PFSK-1 (cell line): Measurements from ENCODE around the gene CLASP1.

Experiments used
- FOXP2 ChIP-seq: optimal IDR thresholded peaks from 2 replicates; pipeline ENCODE3; 2011; ENCODE audit warnings: borderline replicate concordance, control low read depth, inconsistent platforms; ENCODE audit not compliant: insufficient read depth; ENCODE audit errors: extremely low read length, extremely low read depth
- POLR2AphosphoS5 ChIP-seq: IDR thresholded peaks from 2 replicates; pipeline ENCODE4 v1.6.1; 2012; ENCODE audit warnings: low read depth, mild to moderate bottlenecking, control low read depth, low read length, moderate library complexity
- SIN3A ChIP-seq: IDR thresholded peaks from 2 replicates; pipeline ENCODE4 v1.6.1; 2012; ENCODE audit warnings: mild to moderate bottlenecking, low read length, moderate library complexity, borderline replicate concordance; ENCODE audit not compliant: insufficient read depth
- TAF1 ChIP-seq: IDR thresholded peaks from 2 replicates; pipeline ENCODE4 v1.6.1; 2012; ENCODE audit warnings: low read length, control low read depth, borderline replicate concordance; ENCODE audit not compliant: insufficient read depth
- TF ChIP-seq, protein P1 (sequence below), 2 experiments: IDR thresholded peaks; 2 replicates each; pipeline versions ENCODE4 v1.6.1 to v1.8.0; 2011 to 2012; ENCODE audit warnings: low read depth in 2 of 2, low read length in 2 of 2, control low read depth in 1 of 2, inconsistent platforms in 1 of 2, mild to moderate bottlenecking in 1 of 2, moderate library complexity in 1 of 2; ENCODE audit not compliant: insufficient read depth in 1 of 2

The CLASP1 gene

DNA sequence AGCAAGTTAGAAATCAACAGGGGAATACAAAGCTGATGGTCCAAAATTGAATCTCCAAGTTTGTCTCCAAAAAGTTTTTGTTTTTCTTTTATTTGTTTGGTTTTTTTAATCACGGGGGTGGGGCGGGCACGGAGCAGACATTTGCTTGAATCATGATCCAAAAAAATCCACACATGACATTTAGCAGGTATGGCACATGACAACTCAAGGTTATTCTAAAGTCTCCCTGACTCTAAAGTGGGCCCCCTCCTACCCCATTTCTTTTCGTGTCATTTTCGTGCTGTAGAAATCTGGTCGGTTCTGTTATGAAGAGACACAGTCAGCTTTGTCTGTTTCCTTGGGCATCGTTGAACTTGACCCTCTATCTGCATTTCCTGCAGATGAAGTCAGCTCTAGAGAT is 104.0 kb downstream of the CLASP1 start:
- TF ChIP-seq SIN3A: no peak
- TF ChIP-seq FOXP2: no peak
- TF ChIP-seq TAF1: no peak
- TF ChIP-seq, protein P1, sequence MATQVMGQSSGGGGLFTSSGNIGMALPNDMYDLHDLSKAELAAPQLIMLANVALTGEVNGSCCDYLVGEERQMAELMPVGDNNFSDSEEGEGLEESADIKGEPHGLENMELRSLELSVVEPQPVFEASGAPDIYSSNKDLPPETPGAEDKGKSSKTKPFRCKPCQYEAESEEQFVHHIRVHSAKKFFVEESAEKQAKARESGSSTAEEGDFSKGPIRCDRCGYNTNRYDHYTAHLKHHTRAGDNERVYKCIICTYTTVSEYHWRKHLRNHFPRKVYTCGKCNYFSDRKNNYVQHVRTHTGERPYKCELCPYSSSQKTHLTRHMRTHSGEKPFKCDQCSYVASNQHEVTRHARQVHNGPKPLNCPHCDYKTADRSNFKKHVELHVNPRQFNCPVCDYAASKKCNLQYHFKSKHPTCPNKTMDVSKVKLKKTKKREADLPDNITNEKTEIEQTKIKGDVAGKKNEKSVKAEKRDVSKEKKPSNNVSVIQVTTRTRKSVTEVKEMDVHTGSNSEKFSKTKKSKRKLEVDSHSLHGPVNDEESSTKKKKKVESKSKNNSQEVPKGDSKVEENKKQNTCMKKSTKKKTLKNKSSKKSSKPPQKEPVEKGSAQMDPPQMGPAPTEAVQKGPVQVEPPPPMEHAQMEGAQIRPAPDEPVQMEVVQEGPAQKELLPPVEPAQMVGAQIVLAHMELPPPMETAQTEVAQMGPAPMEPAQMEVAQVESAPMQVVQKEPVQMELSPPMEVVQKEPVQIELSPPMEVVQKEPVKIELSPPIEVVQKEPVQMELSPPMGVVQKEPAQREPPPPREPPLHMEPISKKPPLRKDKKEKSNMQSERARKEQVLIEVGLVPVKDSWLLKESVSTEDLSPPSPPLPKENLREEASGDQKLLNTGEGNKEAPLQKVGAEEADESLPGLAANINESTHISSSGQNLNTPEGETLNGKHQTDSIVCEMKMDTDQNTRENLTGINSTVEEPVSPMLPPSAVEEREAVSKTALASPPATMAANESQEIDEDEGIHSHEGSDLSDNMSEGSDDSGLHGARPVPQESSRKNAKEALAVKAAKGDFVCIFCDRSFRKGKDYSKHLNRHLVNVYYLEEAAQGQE (IDR thresholded peaks at IDR 0.05; ENCODE audit: insufficient read depth in 1 of 2, low read depth in 2 of 2, low read length in 2 of 2): no peak
- no peak for TF ChIP-seq POLR2AphosphoS5

- TF ChIP-seq TAF1: no peak
- no peak for TF ChIP-seq FOXP2
- TF ChIP-seq SIN3A: no peak
- no peak for TF ChIP-seq POLR2AphosphoS5
- TF ChIP-seq, protein P1 (IDR thresholded peaks at IDR 0.05; ENCODE audit: insufficient read depth in 1 of 2, low read depth in 2 of 2, low read length in 2 of 2): no peak
Measured at GRCh38 chr2:121541495-121541894, 107.8 kb downstream of the CLASP1 start.

GRCh38 chr2:121539750-121540469 is 109.4 kb downstream of the CLASP1 start:
- no peak for TF ChIP-seq SIN3A
- no peak for TF ChIP-seq POLR2AphosphoS5
- no peak for TF ChIP-seq TAF1
- TF ChIP-seq FOXP2: no peak
- TF ChIP-seq, protein P1 (IDR thresholded peaks at IDR 0.05; ENCODE audit: insufficient read depth in 1 of 2, low read depth in 2 of 2, low read length in 2 of 2): no peak

- TF ChIP-seq, protein P1 (IDR thresholded peaks at IDR 0.05; ENCODE audit: insufficient read depth in 1 of 2, low read depth in 2 of 2, low read length in 2 of 2): no peak
- TF ChIP-seq TAF1: no peak
- TF ChIP-seq FOXP2: no peak
Measured at GRCh38 chr2:121536850-121537557, 112.3 kb downstream of the CLASP1 start.
